HG02642 (cell line): ENCODE measurements around the gene EPB41L1.
"Not testable (repeated sequence)": the region's sequence is repeated elsewhere in the genome, so short reads cannot be mapped to it uniquely, and the experiment has no call there.

Experiments
- ATAC-seq: cut with Tn5 transposase; IDR thresholded peaks from one replicate; pipeline ENCODE4 v1.9.1; 2021; ENCODE audit warnings: mild to moderate bottlenecking; ENCODE audit not compliant: unreplicated experiment, poor library complexity

EPB41L1 gene

GRCh38 chr20:36122931-36123288 lies 31.6 kb upstream of the EPB41L1 start:
- ATAC-seq = no peak

GRCh38 chr20:36125097-36125496 lies 29.4 kb upstream of the EPB41L1 start:
- no peak for ATAC-seq

- no peak for ATAC-seq
Observed at GRCh38 chr20:36126836-36127527, 27.6 kb upstream of the EPB41L1 start.

GRCh38 chr20:36128463-36129159 lies 25.9 kb upstream of the EPB41L1 start:
- ATAC-seq = no peak

GRCh38 chr20:36129160-36129543 lies 25.4 kb upstream of the EPB41L1 start:
- ATAC-seq = no peak

- ATAC-seq = no peak
Observed at GRCh38 chr20:36130390-36130789, 24.1 kb upstream of the EPB41L1 start.

GRCh38 chr20:36132802-36133211 lies 21.7 kb upstream of the EPB41L1 start:
- ATAC-seq = no peak

- no peak for ATAC-seq
Observed at GRCh38 chr20:36133821-36134220, 20.7 kb upstream of the EPB41L1 start.

GRCh38 chr20:36135159-36135558 lies 19.4 kb upstream of the EPB41L1 start:
- no peak for ATAC-seq

GRCh38 chr20:36135821-36136220 lies 18.7 kb upstream of the EPB41L1 start:
- no peak for ATAC-seq

GRCh38 chr20:36137313-36137712 lies 17.2 kb upstream of the EPB41L1 start:
- not testable (repeated sequence) for ATAC-seq

GRCh38 chr20:36141310-36141709 lies 13.2 kb upstream of the EPB41L1 start:
- ATAC-seq = no peak

GRCh38 chr20:36144336-36144735 lies 10.2 kb upstream of the EPB41L1 start:
- no peak for ATAC-seq

GRCh38 chr20:36145877-36146707 lies 8.4 kb upstream of the EPB41L1 start:
- ATAC-seq = no peak

- no peak for ATAC-seq
Observed at GRCh38 chr20:36147690-36148089, 6.8 kb upstream of the EPB41L1 start.

- ATAC-seq = no peak
Observed at GRCh38 chr20:36148439-36148838, 6.1 kb upstream of the EPB41L1 start.

- no peak for ATAC-seq
Observed at GRCh38 chr20:36149012-36149411, 5.5 kb upstream of the EPB41L1 start.

GRCh38 chr20:36149469-36149868 lies 5.1 kb upstream of the EPB41L1 start:
- ATAC-seq = no peak

- ATAC-seq = no peak
Observed at GRCh38 chr20:36150489-36150846, 4.1 kb upstream of the EPB41L1 start.

- no peak for ATAC-seq
Observed at GRCh38 chr20:36150847-36151539, 3.5 kb upstream of the EPB41L1 start.

GRCh38 chr20:36152261-36152660 lies 2.3 kb upstream of the EPB41L1 start:
- no peak for ATAC-seq
